ENCODE data around the gene GPR21. TPM values are rescaled to one million over a fixed set of nuclear protein-coding genes. Genes with fewer than 3 reads are reported as not detected.
A peak's percentile ranks its signal among the peaks of the same experiment; 100 is the strongest.

GPR21 gene
- total and polyA plus RNA-seq, 2 donors (not counting 1 experiment from before 2014, with no cell fraction given), result 0.66 to 1.2 TPM

- DNase-seq (ENCODE audit: low read depth in 2 of 2), result peak in 1 of 2 donors; percentile 35
- Histone ChIP-seq H3K27ac (ENCODE audit: insufficient read depth, low read length) (no peak overlapping the region), H4K20me1 (ENCODE audit: control insufficient read depth, extremely low read depth, insufficient read depth, low read length) (no peaks in the 10 kb centered on the region), H3K9me3 (ENCODE audit: control insufficient read depth, insufficient read depth, low read depth, low read length) (no peaks in the 10 kb centered on the region), H3K4me2 (ENCODE audit: extremely low read depth, insufficient read depth, low read length) (peak overlapping the region; percentile 46), H3K79me2 (ENCODE audit: control insufficient read depth, insufficient read depth, low read length) (no peaks in the 10 kb centered on the region), H3K27me3 (ENCODE audit: control insufficient read depth, insufficient read depth, low read length) (no peaks in the 10 kb centered on the region), H3K4me1 (ENCODE audit: control insufficient read depth, extremely low read depth, insufficient read depth, low read length) (peaks cover 8% of the 10 kb centered on the region), H3K9ac (ENCODE audit: insufficient read depth, low read length) (no peak overlapping the region), H2AFZ (ENCODE audit: low read length) (no peak overlapping the region), H3K36me3 (ENCODE audit: control insufficient read depth, insufficient read depth, low read length) (peaks cover 4% of the 10 kb centered on the region), H3K4me3 (replicated peaks in 1 of 4; ENCODE audit: control extremely low read depth in 1 of 4, insufficient read depth in 1 of 4, low read depth in 3 of 4, low read length in 4 of 4) (no peak overlapping the region)
- TF ChIP-seq EZH2 (IDR thresholded peaks at IDR 0.05; ENCODE audit: low read length, missing control alignments), result no peak
- no peak for TF ChIP-seq CTCF (conservative IDR thresholded peaks at IDR 0.05 in 1 of 2, IDR thresholded peaks at IDR 0.05 in 1 of 2; ENCODE audit: low read depth in 1 of 2, low read length in 2 of 2)
Measured at GRCh38 chr9:123062351-123063176, 29.1 kb downstream of the GPR21 start.

GRCh38 chr9:123063177-123063598 lies 29.7 kb downstream of the GPR21 start:
- DNase-seq (ENCODE audit: low read depth in 2 of 2), result peak; percentile 55 to 61
- no peaks in the 10 kb centered on the region for H4K20me1 ChIP-seq (ENCODE audit: control insufficient read depth, extremely low read depth, insufficient read depth, low read length)
- H3K4me1 ChIP-seq (ENCODE audit: control insufficient read depth, extremely low read depth, insufficient read depth, low read length), result peaks cover 8% of the 10 kb centered on the region
- no peak overlapping the region for H3K27ac ChIP-seq (ENCODE audit: insufficient read depth, low read length)
- no peak overlapping the region for H2AFZ ChIP-seq (ENCODE audit: low read length)
- H3K9ac ChIP-seq (ENCODE audit: insufficient read depth, low read length), result no peak overlapping the region
- peaks cover 4% of the 10 kb centered on the region for H3K36me3 ChIP-seq (ENCODE audit: control insufficient read depth, insufficient read depth, low read length)
- no peak for TF ChIP-seq CTCF (conservative IDR thresholded peaks at IDR 0.05 in 1 of 2, IDR thresholded peaks at IDR 0.05 in 1 of 2; ENCODE audit: low read depth in 1 of 2, low read length in 2 of 2)
- no peak for TF ChIP-seq EZH2 (IDR thresholded peaks at IDR 0.05; ENCODE audit: low read length, missing control alignments)
- H3K4me2 ChIP-seq (ENCODE audit: extremely low read depth, insufficient read depth, low read length), result no peak overlapping the region
- H3K4me3 ChIP-seq (replicated peaks in 1 of 4; ENCODE audit: control extremely low read depth in 1 of 4, insufficient read depth in 1 of 4, low read depth in 3 of 4, low read length in 4 of 4), result no peak overlapping the region
- no peaks in the 10 kb centered on the region for H3K79me2 ChIP-seq (ENCODE audit: control insufficient read depth, insufficient read depth, low read length)
- H3K27me3 ChIP-seq (ENCODE audit: control insufficient read depth, insufficient read depth, low read length), result no peaks in the 10 kb centered on the region
- H3K9me3 ChIP-seq (ENCODE audit: control insufficient read depth, insufficient read depth, low read depth, low read length), result no peaks in the 10 kb centered on the region

- no peaks in the 10 kb centered on the region for H4K20me1 ChIP-seq (ENCODE audit: control insufficient read depth, extremely low read depth, insufficient read depth, low read length)
- no peaks in the 10 kb centered on the region for H3K79me2 ChIP-seq (ENCODE audit: control insufficient read depth, insufficient read depth, low read length)
- no peaks in the 10 kb centered on the region for H3K9me3 ChIP-seq (ENCODE audit: control insufficient read depth, insufficient read depth, low read depth, low read length)
- no peak for DNase-seq (ENCODE audit: low read depth in 2 of 2)
- H3K27ac ChIP-seq (ENCODE audit: insufficient read depth, low read length), result no peak overlapping the region
- H2AFZ ChIP-seq (ENCODE audit: low read length), result no peak overlapping the region
- no peak overlapping the region for H3K4me3 ChIP-seq (replicated peaks in 1 of 4; ENCODE audit: control extremely low read depth in 1 of 4, insufficient read depth in 1 of 4, low read depth in 3 of 4, low read length in 4 of 4)
- H3K27me3 ChIP-seq (ENCODE audit: control insufficient read depth, insufficient read depth, low read length), result no peaks in the 10 kb centered on the region
- peaks cover 8% of the 10 kb centered on the region for H3K4me1 ChIP-seq (ENCODE audit: control insufficient read depth, extremely low read depth, insufficient read depth, low read length)
- H3K4me2 ChIP-seq (ENCODE audit: extremely low read depth, insufficient read depth, low read length), result no peak overlapping the region
- TF ChIP-seq EZH2 (IDR thresholded peaks at IDR 0.05; ENCODE audit: low read length, missing control alignments) (no peak), CTCF (conservative IDR thresholded peaks at IDR 0.05 in 1 of 2, IDR thresholded peaks at IDR 0.05 in 1 of 2; ENCODE audit: low read depth in 1 of 2, low read length in 2 of 2) (no peak)
- peaks cover 4% of the 10 kb centered on the region for H3K36me3 ChIP-seq (ENCODE audit: control insufficient read depth, insufficient read depth, low read length)
- H3K9ac ChIP-seq (ENCODE audit: insufficient read depth, low read length), result no peak overlapping the region
Measured at GRCh38 chr9:123063896-123064295, 30.4 kb downstream of the GPR21 start.

All from fibroblast of lung (primary cell).